ENCODE measurements around the gene GABBR1.

GRCh38 chr6:29661071-29661470 lies 28.1 kb upstream of the GABBR1 start:
- TF ChIP-seq, protein P1, sequence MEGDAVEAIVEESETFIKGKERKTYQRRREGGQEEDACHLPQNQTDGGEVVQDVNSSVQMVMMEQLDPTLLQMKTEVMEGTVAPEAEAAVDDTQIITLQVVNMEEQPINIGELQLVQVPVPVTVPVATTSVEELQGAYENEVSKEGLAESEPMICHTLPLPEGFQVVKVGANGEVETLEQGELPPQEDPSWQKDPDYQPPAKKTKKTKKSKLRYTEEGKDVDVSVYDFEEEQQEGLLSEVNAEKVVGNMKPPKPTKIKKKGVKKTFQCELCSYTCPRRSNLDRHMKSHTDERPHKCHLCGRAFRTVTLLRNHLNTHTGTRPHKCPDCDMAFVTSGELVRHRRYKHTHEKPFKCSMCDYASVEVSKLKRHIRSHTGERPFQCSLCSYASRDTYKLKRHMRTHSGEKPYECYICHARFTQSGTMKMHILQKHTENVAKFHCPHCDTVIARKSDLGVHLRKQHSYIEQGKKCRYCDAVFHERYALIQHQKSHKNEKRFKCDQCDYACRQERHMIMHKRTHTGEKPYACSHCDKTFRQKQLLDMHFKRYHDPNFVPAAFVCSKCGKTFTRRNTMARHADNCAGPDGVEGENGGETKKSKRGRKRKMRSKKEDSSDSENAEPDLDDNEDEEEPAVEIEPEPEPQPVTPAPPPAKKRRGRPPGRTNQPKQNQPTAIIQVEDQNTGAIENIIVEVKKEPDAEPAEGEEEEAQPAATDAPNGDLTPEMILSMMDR (IDR thresholded peaks at IDR 0.05; ENCODE audit: poor library complexity, severe bottlenecking) = no peak
- no peak for TF ChIP-seq POLR2AphosphoS5 (IDR thresholded peaks at IDR 0.05)
- TF ChIP-seq EP300 (conservative IDR thresholded peaks at IDR 0.05; ENCODE audit: poor library complexity, severe bottlenecking) = no peak
- TF ChIP-seq TAF1 (IDR thresholded peaks at IDR 0.05; ENCODE audit: low read depth) = no peak
